A673 (cell line): ENCODE results near the gene OR10AG1.

Source experiments
- EZH2 ChIP-seq: fragments of 200-600 bp; sonication (generic); IDR thresholded peaks from 2 replicates; pipeline ENCODE4 v1.6.1; 2017; ENCODE audit warnings: borderline replicate concordance, low read depth, mild to moderate bottlenecking, mixed read lengths, antibody characterized with exemption, low read length; ENCODE audit not compliant: poor library complexity, severe bottlenecking
- TF ChIP-seq, protein P1 (sequence below): fragments of 300-800, 200-600 bp; sonication (generic); conservative IDR thresholded peaks from 2 replicates; pipeline ENCODE4 v1.5.1; 2017; ENCODE audit warnings: low read depth, mild to moderate bottlenecking, antibody characterized with exemption, low read length, moderate library complexity, mixed read lengths

DNA sequence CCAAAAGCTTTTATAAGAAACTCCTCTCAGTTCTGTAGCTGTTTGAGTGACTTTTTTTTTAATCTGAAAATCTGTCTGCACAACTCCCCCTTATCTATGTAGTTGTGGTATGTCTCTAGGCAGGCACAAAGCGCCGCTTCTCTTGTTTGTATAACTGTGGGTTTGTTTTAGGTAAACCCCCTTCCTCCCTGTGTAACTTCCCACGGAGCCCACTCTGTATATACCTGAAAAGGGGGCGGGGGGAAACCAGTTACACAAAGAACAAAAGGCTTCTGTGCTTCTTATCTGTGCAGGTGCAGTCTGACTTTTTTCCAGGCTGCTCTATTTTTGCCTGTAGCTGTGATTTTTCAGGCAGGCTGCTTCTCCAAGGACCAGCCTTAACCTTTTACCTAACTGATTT lies 13.2 kb downstream of the OR10AG1 start:
- TF ChIP-seq, protein P1, sequence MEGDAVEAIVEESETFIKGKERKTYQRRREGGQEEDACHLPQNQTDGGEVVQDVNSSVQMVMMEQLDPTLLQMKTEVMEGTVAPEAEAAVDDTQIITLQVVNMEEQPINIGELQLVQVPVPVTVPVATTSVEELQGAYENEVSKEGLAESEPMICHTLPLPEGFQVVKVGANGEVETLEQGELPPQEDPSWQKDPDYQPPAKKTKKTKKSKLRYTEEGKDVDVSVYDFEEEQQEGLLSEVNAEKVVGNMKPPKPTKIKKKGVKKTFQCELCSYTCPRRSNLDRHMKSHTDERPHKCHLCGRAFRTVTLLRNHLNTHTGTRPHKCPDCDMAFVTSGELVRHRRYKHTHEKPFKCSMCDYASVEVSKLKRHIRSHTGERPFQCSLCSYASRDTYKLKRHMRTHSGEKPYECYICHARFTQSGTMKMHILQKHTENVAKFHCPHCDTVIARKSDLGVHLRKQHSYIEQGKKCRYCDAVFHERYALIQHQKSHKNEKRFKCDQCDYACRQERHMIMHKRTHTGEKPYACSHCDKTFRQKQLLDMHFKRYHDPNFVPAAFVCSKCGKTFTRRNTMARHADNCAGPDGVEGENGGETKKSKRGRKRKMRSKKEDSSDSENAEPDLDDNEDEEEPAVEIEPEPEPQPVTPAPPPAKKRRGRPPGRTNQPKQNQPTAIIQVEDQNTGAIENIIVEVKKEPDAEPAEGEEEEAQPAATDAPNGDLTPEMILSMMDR, result no peak
- TF ChIP-seq EZH2, result no peak
